ENCODE results near the gene TMEM156.
"Not testable (repeated sequence)": the region's sequence is repeated elsewhere in the genome, so short reads cannot be mapped to it uniquely, and the experiment has no call there.

The TMEM156 gene

GRCh38 chr4:39037941-39038340 is 5.7 kb upstream of the TMEM156 start:
- Mint-ChIP-seq H3K4me3 (no peak overlapping the region), H3K4me1 (peaks cover 6% of the 10 kb centered on the region), H3K27me3 (no peaks in the 10 kb centered on the region), H3K27ac (ENCODE audit: low read depth) (no peak overlapping the region), H3K36me3 (ENCODE audit: insufficient read depth) (peaks cover 1% of the 10 kb centered on the region), H3K9me3 (no peaks in the 10 kb centered on the region)
- ATAC-seq (replicated peaks; ENCODE audit: extremely low read depth, poor library complexity, severe bottlenecking) (no peak), DNase-seq (ENCODE audit: low spot score in 2 of 2) (no peak)

- DNase-seq (ENCODE audit: low spot score in 2 of 2) (no peak), ATAC-seq (replicated peaks; ENCODE audit: extremely low read depth, poor library complexity, severe bottlenecking) (no peak)
- no peak overlapping the region for H3K4me3 Mint-ChIP-seq
- no peaks in the 10 kb centered on the region for H3K9me3 Mint-ChIP-seq
- H3K4me1 Mint-ChIP-seq = peaks cover 6% of the 10 kb centered on the region
- no peak overlapping the region for H3K27ac Mint-ChIP-seq (ENCODE audit: low read depth)
- peaks cover 1% of the 10 kb centered on the region for H3K36me3 Mint-ChIP-seq (ENCODE audit: insufficient read depth)
- H3K27me3 Mint-ChIP-seq = no peaks in the 10 kb centered on the region
These were observed 5.2 kb upstream of the TMEM156 start for GRCh38 chr4:39037491-39037825.

- no peak overlapping the region for H3K27ac Mint-ChIP-seq (ENCODE audit: low read depth)
- no peak overlapping the region for H3K4me3 Mint-ChIP-seq
- no peaks in the 10 kb centered on the region for H3K9me3 Mint-ChIP-seq
- H3K4me1 Mint-ChIP-seq = peaks cover 6% of the 10 kb centered on the region
- no peaks in the 10 kb centered on the region for H3K27me3 Mint-ChIP-seq
- no peak for ATAC-seq (replicated peaks; ENCODE audit: extremely low read depth, poor library complexity, severe bottlenecking)
- DNase-seq (ENCODE audit: low spot score in 2 of 2) = no peak
- H3K36me3 Mint-ChIP-seq (ENCODE audit: insufficient read depth) = peaks cover 5% of the 10 kb centered on the region
These were observed 4.0 kb upstream of the TMEM156 start for GRCh38 chr4:39036172-39036571.

GRCh38 chr4:39031590-39032020 is 604 bp downstream of the TMEM156 start:
- not testable (repeated sequence) for DNase-seq (ENCODE audit: low spot score in 2 of 2); H3K27me3 Mint-ChIP-seq; H3K9me3 Mint-ChIP-seq; ATAC-seq (replicated peaks; ENCODE audit: extremely low read depth, poor library complexity, severe bottlenecking); H3K36me3 Mint-ChIP-seq (ENCODE audit: insufficient read depth)
- Mint-ChIP-seq H3K4me1 (peaks cover 21% of the 10 kb centered on the region), H3K27ac (ENCODE audit: low read depth) (peak overlapping the region; percentile 86), H3K4me3 (peak overlapping the region; percentile 74)

GRCh38 chr4:39030725-39031124 is 1.5 kb downstream of the TMEM156 start:
- DNase-seq (ENCODE audit: low spot score in 2 of 2) = no peak
- Mint-ChIP-seq H3K4me3 (peak overlapping the region; percentile 74), H3K4me1 (peaks cover 21% of the 10 kb centered on the region), H3K27me3 (no peaks in the 10 kb centered on the region), H3K36me3 (ENCODE audit: insufficient read depth) (peaks cover 5% of the 10 kb centered on the region), H3K27ac (ENCODE audit: low read depth) (peak overlapping the region; percentile 86), H3K9me3 (no peaks in the 10 kb centered on the region)
- no peak for ATAC-seq (replicated peaks; ENCODE audit: extremely low read depth, poor library complexity, severe bottlenecking)

- Mint-ChIP-seq H3K36me3 (ENCODE audit: insufficient read depth) (peaks cover 5% of the 10 kb centered on the region), H3K27ac (ENCODE audit: low read depth) (peak overlapping the region; percentile 86), H3K27me3 (no peaks in the 10 kb centered on the region), H3K4me3 (peak overlapping the region; percentile 74), H3K4me1 (peaks cover 21% of the 10 kb centered on the region), H3K9me3 (no peaks in the 10 kb centered on the region)
- DNase-seq (ENCODE audit: low spot score in 2 of 2) = no peak
- no peak for ATAC-seq (replicated peaks; ENCODE audit: extremely low read depth, poor library complexity, severe bottlenecking)
These were observed 2.2 kb downstream of the TMEM156 start for GRCh38 chr4:39029752-39030694.

- H3K27ac Mint-ChIP-seq (ENCODE audit: low read depth) = no peak overlapping the region
- H3K4me1 Mint-ChIP-seq = peaks cover 25% of the 10 kb centered on the region
- H3K36me3 Mint-ChIP-seq (ENCODE audit: insufficient read depth) = peaks cover 4% of the 10 kb centered on the region
These were observed 6.1 kb downstream of the TMEM156 start for GRCh38 chr4:39026096-39026495.

GRCh38 chr4:39025552-39026085 is 6.6 kb downstream of the TMEM156 start:
- no peaks in the 10 kb centered on the region for H3K9me3 Mint-ChIP-seq
- DNase-seq (ENCODE audit: low spot score in 2 of 2) (no peak), ATAC-seq (replicated peaks; ENCODE audit: extremely low read depth, poor library complexity, severe bottlenecking) (no peak)
- no peak overlapping the region for H3K27ac Mint-ChIP-seq (ENCODE audit: low read depth)
- no peaks in the 10 kb centered on the region for H3K27me3 Mint-ChIP-seq
- H3K4me1 Mint-ChIP-seq = peaks cover 25% of the 10 kb centered on the region
- no peak overlapping the region for H3K4me3 Mint-ChIP-seq
- peaks cover 4% of the 10 kb centered on the region for H3K36me3 Mint-ChIP-seq (ENCODE audit: insufficient read depth)

More at GRCh38 chr4:39026096-39026495, 6.1 kb downstream of the TMEM156 start:
- no peak for ATAC-seq (replicated peaks; ENCODE audit: extremely low read depth, poor library complexity, severe bottlenecking)
- Mint-ChIP-seq H3K4me3 (no peak overlapping the region), H3K27me3 (no peaks in the 10 kb centered on the region), H3K9me3 (no peaks in the 10 kb centered on the region)
- DNase-seq (ENCODE audit: low spot score in 2 of 2) = no peak

- ATAC-seq (replicated peaks; ENCODE audit: extremely low read depth, poor library complexity, severe bottlenecking) (no peak), DNase-seq (ENCODE audit: low spot score in 2 of 2) (no peak)
- Mint-ChIP-seq H3K4me1 (peaks cover 16% of the 10 kb centered on the region), H3K27me3 (no peaks in the 10 kb centered on the region), H3K9me3 (no peaks in the 10 kb centered on the region), H3K4me3 (no peak overlapping the region), H3K36me3 (ENCODE audit: insufficient read depth) (peaks cover 4% of the 10 kb centered on the region), H3K27ac (ENCODE audit: low read depth) (no peak overlapping the region)
These were observed 7.8 kb downstream of the TMEM156 start for GRCh38 chr4:39024311-39024865.

GRCh38 chr4:39023059-39023458 is 9.2 kb downstream of the TMEM156 start:
- H3K4me3 Mint-ChIP-seq = no peak overlapping the region
- H3K27ac Mint-ChIP-seq (ENCODE audit: low read depth) = no peak overlapping the region
- H3K27me3 Mint-ChIP-seq = no peaks in the 10 kb centered on the region
- H3K4me1 Mint-ChIP-seq = peaks cover 10% of the 10 kb centered on the region
- H3K9me3 Mint-ChIP-seq = no peaks in the 10 kb centered on the region
- peaks cover 6% of the 10 kb centered on the region for H3K36me3 Mint-ChIP-seq (ENCODE audit: insufficient read depth)
- DNase-seq (ENCODE audit: low spot score in 2 of 2) = no peak
- ATAC-seq (replicated peaks; ENCODE audit: extremely low read depth, poor library complexity, severe bottlenecking) = no peak

GRCh38 chr4:39022241-39022640 is 10.0 kb downstream of the TMEM156 start:
- ATAC-seq (replicated peaks; ENCODE audit: extremely low read depth, poor library complexity, severe bottlenecking) (no peak), DNase-seq (ENCODE audit: low spot score in 2 of 2) (no peak)
- Mint-ChIP-seq H3K4me3 (no peak overlapping the region), H3K4me1 (peaks cover 9% of the 10 kb centered on the region), H3K27ac (ENCODE audit: low read depth) (no peak overlapping the region), H3K36me3 (ENCODE audit: insufficient read depth) (peaks cover 6% of the 10 kb centered on the region), H3K27me3 (no peaks in the 10 kb centered on the region), H3K9me3 (no peaks in the 10 kb centered on the region)

- H3K4me3 Mint-ChIP-seq = no peak overlapping the region
- no peak for ATAC-seq (replicated peaks; ENCODE audit: extremely low read depth, poor library complexity, severe bottlenecking)
- H3K9me3 Mint-ChIP-seq = peaks cover 3% of the 10 kb centered on the region
- no peaks in the 10 kb centered on the region for H3K27me3 Mint-ChIP-seq
- peaks cover 12% of the 10 kb centered on the region for H3K4me1 Mint-ChIP-seq
- no peak overlapping the region for H3K27ac Mint-ChIP-seq (ENCODE audit: low read depth)
- H3K36me3 Mint-ChIP-seq (ENCODE audit: insufficient read depth) = peaks cover 8% of the 10 kb centered on the region
- no peak for DNase-seq (ENCODE audit: low spot score in 2 of 2)
These were observed 10.6 kb downstream of the TMEM156 start for GRCh38 chr4:39021631-39022030.

- Mint-ChIP-seq H3K4me1 (peaks cover 18% of the 10 kb centered on the region), H3K9me3 (peaks cover 11% of the 10 kb centered on the region), H3K27me3 (no peaks in the 10 kb centered on the region), H3K4me3 (no peak overlapping the region), H3K36me3 (ENCODE audit: insufficient read depth) (peaks cover 8% of the 10 kb centered on the region), H3K27ac (ENCODE audit: low read depth) (no peak overlapping the region)
- no peak for DNase-seq (ENCODE audit: low spot score in 2 of 2)
- ATAC-seq (replicated peaks; ENCODE audit: extremely low read depth, poor library complexity, severe bottlenecking) = no peak
These were observed 12.1 kb downstream of the TMEM156 start for GRCh38 chr4:39020130-39020529.
